Retinal pigment epithelial cell (primary cell): ENCODE data around the gene WDR90.
A peak's percentile ranks its signal among the peaks of the same experiment; 100 is the strongest.

Experiments used
- DNase-seq: peaks from one replicate; pipeline ENCODE4 v3.0.0-alpha.2; 2010; ENCODE audit warnings: low read depth
- H3K4me3 ChIP-seq: 2 replicates; pipeline ENCODE4 v1.5.1; 2011; ENCODE audit warnings: mild to moderate bottlenecking, low read length, control low read depth, moderate library complexity
- CTCF ChIP-seq: conservative IDR thresholded peaks from 2 replicates; pipeline ENCODE4 v1.5.1; 2011; ENCODE audit warnings: low read depth, low read length, control low read depth, inconsistent platforms

WDR90 gene

GRCh38 chr16:647173-647902, 1.8 kb upstream of the WDR90 start:
- H3K4me3 ChIP-seq, result no peak overlapping the region
- no peak for TF ChIP-seq CTCF

GRCh38 chr16:648071-648780, 939 bp upstream of the WDR90 start:
- peak; percentile 52 for TF ChIP-seq CTCF
- DNase-seq, result no peak
- peak overlapping the region; percentile 47 for H3K4me3 ChIP-seq

More at GRCh38 chr16:647173-647902, 1.8 kb upstream of the WDR90 start:
- no peak for DNase-seq

DNA sequence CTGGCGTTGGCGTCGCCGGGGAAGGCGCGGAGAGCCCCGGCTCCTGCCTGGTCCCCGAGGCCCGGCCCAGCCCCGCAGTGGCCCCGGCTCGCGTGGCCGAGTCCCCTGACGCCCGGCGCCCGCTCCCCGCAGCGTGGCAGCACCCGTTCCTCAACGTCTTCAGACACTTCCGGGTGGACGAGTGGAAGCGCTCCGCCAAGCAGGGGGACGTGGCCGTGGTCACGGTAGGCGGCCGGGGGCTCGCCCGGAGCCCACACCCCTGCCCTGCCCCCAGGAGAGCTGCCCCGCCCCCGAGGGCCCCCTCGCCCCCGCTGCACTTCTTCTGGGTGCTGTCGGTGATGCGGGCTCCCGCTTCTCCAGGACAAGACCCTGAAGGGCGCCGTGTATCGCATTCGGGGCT, 466 bp downstream of the WDR90 start:
- peak overlapping the region; percentile 47 for H3K4me3 ChIP-seq
- no peak for DNase-seq
- TF ChIP-seq CTCF, result no peak

DNA sequence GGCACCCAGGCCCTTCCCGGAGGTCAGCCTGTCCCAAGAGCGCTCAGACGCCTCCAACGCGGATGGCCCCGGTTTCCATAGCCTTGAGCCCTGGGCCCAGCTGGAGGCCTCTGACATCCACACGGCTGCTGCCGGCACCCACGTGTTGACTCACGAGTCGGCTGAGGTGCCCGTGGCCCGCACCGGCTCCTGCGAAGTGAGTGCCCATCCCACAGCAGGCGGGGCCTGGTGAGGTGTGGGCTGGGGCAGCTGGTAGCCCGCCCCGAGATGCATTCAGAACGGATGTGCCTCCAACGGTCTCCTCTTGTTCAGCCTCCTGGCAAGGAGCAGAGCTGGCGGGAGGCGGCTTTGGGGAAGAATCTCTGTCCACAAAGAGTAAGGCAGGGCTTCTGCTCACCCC, 2.7 kb downstream of the WDR90 start:
- DNase-seq, result no peak
- no peak overlapping the region for H3K4me3 ChIP-seq
- no peak for TF ChIP-seq CTCF

- no peak for DNase-seq
- no peak overlapping the region for H3K4me3 ChIP-seq
- no peak for TF ChIP-seq CTCF
Observed at GRCh38 chr16:652454-653305, 3.5 kb downstream of the WDR90 start.

- no peak for TF ChIP-seq CTCF
- no peak for DNase-seq
- no peak overlapping the region for H3K4me3 ChIP-seq
Observed at GRCh38 chr16:654034-654433, 4.9 kb downstream of the WDR90 start.
